Measurements from ENCODE around the gene ODAD3.

- TF ChIP-seq CTCF (IDR thresholded peaks at IDR 0.05; ENCODE audit: borderline replicate concordance, extremely low read depth, low read length, poor library complexity, severe bottlenecking) (no peak), EZH2 (IDR thresholded peaks at IDR 0.05; ENCODE audit: borderline replicate concordance, low read depth, low read length, severe bottlenecking) (no peak)
Observed at GRCh38 chr19:11418094-11418548, 16.8 kb downstream of the ODAD3 start.

Data from DND-41 (cell line).